GM21723 (cell line): ENCODE data around the gene MAN1B1.
"Not testable (repeated sequence)": the region's sequence is repeated elsewhere in the genome, so short reads cannot be mapped to it uniquely, and the experiment has no call there.

Experiments
- ATAC-seq: cut with Tn5 transposase; IDR thresholded peaks from one replicate; pipeline ENCODE4 v1.9.1; 2021; ENCODE audit warnings: mild to moderate bottlenecking, moderate library complexity; ENCODE audit not compliant: unreplicated experiment

Gene MAN1B1

DNA sequence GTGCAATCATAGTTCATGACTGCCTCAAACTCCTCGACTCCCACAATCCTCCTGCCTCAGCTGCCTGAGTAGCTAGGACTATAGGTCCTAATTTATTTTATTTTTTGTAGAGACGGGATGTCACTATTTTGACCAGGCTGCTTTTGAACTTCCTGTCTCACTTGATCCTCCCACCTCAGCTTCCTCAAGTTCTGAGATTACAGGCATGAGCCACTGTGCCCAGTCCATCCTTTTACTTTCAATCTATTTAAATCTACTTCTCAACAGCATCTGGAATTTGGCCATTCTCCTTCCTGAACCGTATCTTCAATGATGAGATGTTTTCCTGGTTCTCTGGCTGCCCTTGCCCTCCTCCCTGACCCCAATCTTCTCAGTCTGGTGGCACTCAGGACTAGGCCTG lies 40.0 kb downstream of the MAN1B1 start:
- ATAC-seq, result no peak

DNA sequence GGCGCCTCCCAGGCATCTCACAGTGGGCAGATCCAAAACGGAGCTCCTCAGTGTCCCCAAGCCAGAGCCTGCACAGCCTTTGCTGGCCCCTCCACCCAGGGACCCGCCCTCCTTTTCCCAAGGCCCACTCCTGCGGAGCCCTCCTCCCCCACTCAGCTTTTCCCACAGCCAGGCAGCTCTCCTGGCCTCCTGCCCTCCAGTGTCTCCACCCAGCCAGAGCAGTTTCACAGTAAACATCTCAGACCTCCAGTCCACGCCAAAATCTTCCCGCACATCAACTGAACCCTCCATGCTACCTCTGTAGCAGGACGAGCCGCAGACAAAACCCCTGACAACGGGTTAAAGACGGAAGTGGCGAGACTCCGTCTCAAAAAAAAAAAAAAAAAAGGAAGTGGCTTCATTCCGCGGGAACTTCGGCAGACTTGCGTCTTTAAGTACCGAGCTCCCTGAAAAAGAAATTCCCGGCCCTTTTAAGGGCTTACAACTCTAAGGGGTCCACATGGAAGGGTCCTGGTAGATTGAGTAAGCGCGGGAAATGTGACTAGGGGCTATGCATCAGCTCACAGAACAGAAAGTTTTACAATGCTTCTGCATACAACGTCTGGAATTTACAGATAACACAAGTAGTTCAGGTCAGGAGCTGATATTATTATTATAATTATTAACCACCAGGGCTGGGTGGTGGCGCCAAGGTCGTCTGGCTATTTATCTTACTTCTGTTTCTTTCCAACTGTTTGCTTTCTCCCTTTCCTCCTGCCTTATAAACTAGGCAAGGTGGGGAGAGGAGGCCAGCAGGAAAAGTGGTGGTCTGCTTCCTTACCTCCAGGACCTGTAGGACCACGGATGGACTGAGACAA lies 40.7 kb downstream of the MAN1B1 start:
- ATAC-seq, result no peak

GRCh38 chr9:137128158-137128861 lies 41.5 kb downstream of the MAN1B1 start:
- ATAC-seq, result no peak

GRCh38 chr9:137128862-137129455 lies 42.2 kb downstream of the MAN1B1 start:
- ATAC-seq, result peak; percentile 12

DNA sequence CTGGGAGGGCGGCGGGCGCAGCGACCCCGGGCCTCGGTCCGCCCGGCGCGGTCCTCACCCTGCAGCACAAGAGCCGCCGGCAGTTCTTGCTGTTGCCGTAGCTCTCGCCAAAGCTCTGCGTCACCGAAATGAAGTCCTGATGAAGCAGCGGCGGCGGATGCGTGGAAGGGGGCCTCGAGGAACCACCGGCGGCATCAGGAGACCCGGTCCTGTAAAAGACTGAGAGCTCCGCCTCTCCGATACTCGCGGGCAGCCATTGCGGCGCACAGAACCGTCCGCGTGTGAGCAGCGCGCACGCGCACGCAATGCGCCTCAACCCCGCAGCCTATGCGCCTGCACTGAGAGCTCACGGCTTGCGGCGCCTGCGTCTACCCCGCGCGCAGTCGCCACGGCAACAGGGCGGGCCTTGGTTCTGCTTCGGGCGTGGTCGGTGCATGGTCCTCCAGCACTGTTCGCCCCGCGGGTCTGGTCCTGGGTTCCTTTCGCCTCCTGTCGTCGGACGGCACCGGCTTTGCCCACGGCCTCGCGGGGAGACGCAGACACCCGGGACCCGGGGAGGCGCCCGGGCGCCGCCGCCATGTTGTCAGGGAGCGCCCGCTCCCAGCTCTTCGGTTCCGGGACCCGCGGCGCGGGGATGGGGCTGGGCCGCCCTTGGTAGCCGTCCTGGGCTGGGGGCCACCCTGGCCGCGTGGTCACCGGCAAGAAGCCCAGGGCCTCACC lies 42.8 kb downstream of the MAN1B1 start:
- ATAC-seq, result peak; percentile 75

DNA sequence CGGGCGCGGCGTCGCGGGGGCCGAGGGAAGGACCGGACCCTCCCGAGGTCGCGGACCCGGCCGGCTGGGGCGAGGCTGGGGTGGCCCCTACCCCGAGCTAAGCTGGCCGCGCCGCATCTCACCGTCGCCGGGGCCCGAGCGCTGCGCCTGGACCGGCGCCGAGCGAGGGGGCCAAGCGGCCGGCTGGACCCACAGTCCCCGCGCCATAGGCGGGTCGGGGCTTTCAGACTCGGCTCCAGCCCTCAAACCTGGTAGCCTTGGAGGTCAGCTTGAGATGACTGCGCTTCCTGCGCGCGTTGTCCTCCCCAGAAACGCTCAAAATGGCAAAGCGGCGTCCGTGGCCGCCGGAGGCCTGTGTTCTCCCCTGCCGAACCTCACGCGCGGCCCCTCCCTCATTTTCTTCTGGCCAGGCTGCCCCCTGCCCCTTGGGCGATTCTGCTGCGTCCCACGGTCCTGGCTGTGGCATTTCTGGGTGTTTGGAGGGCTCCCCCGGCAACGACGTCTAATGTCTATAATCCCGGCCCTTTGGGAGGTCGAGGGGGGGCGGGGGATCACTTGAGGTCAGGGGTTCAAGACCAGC lies 43.5 kb downstream of the MAN1B1 start:
- ATAC-seq, result peak; percentile 27

DNA sequence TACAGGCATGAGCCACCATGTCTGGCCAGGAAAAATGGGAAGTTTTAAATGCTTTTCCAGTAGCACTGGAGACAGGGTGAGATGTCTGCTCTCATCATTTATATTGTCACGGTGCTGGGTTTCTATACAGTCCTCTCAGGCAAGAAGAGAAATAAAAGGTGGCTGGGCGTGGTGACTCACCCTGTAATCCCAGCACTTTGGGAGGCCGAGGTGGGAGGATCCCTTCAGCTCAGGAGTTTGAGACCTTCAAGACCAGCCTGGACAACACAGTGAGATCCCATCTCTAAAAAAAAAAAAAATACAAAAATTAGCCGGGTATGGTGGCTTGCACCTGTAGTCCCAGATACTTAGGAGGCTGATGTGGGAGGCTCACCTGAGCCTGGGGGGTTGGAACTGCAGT lies 47.4 kb downstream of the MAN1B1 start:
- no peak for ATAC-seq

GRCh38 chr9:137135154-137135553 lies 48.4 kb downstream of the MAN1B1 start:
- ATAC-seq, result not testable (repeated sequence)

DNA sequence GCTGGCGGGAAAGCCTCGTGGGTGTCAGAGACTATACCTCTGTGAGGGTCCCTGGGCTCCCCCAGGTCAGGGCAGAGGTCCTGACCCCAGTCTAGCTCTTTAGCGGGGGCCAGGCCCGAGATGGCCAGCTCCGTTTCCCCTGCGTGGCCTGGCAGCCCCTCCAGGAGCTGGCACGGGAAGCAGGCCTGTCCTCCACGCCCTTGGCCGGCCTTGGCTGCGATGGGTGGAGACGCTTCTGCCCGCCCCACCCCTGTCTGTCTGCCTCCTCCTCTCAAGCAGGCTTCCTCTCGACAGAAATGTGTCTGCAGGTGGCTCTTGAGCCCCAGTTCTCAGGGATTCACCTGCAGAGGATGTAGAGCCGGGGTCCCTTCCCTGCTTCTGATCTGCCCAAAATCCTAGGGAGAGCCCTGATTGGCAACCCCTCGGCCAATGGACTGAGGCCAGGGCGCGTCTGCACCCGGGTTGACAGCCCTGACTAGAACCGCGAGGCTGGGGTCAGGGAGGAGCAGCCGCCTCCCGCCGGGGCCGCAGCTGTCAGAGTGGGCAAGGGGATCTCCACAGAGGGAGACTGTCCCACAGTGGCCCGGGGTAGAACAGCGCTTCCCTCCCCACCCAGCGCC lies 49.6 kb downstream of the MAN1B1 start:
- ATAC-seq, result no peak

GRCh38 chr9:137136881-137137607 lies 50.3 kb downstream of the MAN1B1 start:
- ATAC-seq, result no peak

DNA sequence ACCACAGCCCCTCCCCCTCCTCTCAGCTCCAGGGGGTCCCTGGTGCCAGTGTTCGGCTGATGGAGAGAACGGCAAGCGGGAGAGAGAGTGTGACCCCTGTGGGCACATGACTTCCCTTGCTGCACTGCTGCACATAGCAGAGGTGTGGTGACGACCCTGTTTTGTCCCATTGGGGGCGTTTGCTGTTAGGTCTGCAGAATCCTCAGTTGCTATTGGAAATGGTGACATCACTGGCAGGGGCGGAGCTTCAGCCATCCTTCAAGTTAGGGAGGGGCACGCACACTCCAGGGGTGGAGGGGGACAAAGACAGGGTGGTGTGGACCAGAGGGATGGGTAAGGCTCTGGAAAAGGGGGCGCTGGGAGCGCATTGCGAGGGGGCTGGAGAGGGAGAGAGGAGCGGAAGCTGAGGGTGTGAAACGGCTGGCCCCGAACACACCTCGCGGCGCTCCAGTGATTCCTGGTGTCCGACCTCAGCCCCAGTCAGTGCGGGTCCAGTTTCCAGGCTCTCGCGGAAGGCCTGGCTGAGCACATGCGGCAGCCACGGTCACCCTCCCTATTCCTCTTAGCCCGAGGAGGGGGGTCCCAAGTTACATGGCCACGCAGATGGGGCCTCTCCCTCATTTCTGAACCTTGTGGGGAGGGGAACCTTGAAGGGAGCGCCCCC lies 51.4 kb downstream of the MAN1B1 start:
- no peak for ATAC-seq

GRCh38 chr9:137138722-137139467 lies 52.1 kb downstream of the MAN1B1 start, which contains the start of gene GRIN1:
Gene GRIN1, plus strand, starts transcription at chr9:137139154. Its CDS starts 333 bp downstream, at chr9:137139487.
- no peak for ATAC-seq

- ATAC-seq, result no peak
These were observed 52.8 kb downstream of the MAN1B1 start for GRCh38 chr9:137139468-137140150.

DNA sequence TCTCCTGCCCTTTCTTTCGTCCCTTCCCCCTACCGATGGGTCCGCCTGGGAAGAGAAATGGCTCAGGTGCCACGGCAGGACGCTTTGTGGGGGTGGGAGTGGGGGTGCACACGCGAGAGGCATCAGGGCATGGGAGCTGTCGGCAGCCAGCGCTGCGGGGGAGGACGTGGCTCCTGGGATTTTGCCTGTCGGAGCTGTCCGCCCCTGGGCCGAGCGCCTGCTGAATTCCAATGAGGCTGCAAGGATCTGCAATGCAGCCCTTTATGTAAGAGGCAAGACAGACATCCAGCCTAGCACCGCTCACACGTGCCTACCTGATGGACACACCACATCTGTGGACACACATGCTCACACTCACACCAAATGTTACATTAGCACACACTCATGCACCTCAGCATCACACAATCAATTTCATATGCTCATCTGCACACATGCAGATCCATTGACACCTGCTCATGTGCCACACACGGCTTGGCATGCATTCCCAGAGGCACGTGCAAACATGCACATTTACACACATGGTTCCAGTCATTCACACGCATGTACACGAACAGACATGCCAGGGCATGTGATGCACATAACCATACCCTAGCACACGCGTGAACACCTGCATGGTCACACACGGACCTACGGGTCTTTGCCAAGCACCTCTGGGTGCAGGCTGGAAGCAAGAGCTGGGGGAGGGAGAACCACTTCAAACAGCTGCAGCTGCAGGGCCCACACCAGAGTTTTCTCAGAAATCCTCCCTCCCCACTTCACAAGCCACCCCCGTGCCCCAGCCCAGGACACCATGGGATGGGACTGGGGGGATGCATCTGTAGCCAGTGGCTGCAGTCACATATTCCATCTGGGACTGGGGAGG lies 53.6 kb downstream of the MAN1B1 start:
- ATAC-seq, result no peak

GRCh38 chr9:137141050-137141810 lies 54.4 kb downstream of the MAN1B1 start:
- no peak for ATAC-seq
